ENCODE data around the gene RLN2. TPM values are rescaled to one million over a fixed set of nuclear protein-coding genes. Genes with fewer than 3 reads are reported as not detected.

RLN2 gene
- total RNA-seq, 2 experiments from 2014 or later: 2.1 to 4.0 TPM

Other genes starting within 250 kb of the RLN2 start
- not detected for gene INSL6, start 119.1 kb downstream of the RLN2 start, total RNA-seq
- gene INSL4, start 73.3 kb downstream of the RLN2 start, total RNA-seq: not detected
- 1 to 10 TPM; 1.0 to 1.5 TPM for gene RLN1, start 35.2 kb upstream of the RLN2 start, total RNA-seq
- gene PLGRKT, start 133.2 kb upstream of the RLN2 start, total RNA-seq: 10 to 100 TPM; 29.8 to 31.5 TPM
- 10 to 100 TPM in 1 of 2 experiments, 1 to 10 TPM in 1; 8.3 to 10.4 TPM for gene CD274, start 145.8 kb upstream of the RLN2 start, total RNA-seq
- 1 to 10 TPM; 1.5 to 3.2 TPM for gene PDCD1LG2, start 205.8 kb upstream of the RLN2 start, total RNA-seq

Measured in activated CD8-positive, alpha-beta memory T cell treated with anti-CD3 and anti-CD28 coated beads, Interleukin-2, amount 10 ng/mL, durations not matched to agents 7 days and 5 days (primary cell).